ENCODE measurements around the gene CCDC169. TPM values are rescaled to one million over a fixed set of nuclear protein-coding genes. Genes with fewer than 3 reads are reported as not detected.

CCDC169 gene
- total and polyA plus RNA-seq, 2 donors (not counting 1 experiment from before 2014, with no cell fraction given) = 0.07 TPM; not detected in 1

DNA sequence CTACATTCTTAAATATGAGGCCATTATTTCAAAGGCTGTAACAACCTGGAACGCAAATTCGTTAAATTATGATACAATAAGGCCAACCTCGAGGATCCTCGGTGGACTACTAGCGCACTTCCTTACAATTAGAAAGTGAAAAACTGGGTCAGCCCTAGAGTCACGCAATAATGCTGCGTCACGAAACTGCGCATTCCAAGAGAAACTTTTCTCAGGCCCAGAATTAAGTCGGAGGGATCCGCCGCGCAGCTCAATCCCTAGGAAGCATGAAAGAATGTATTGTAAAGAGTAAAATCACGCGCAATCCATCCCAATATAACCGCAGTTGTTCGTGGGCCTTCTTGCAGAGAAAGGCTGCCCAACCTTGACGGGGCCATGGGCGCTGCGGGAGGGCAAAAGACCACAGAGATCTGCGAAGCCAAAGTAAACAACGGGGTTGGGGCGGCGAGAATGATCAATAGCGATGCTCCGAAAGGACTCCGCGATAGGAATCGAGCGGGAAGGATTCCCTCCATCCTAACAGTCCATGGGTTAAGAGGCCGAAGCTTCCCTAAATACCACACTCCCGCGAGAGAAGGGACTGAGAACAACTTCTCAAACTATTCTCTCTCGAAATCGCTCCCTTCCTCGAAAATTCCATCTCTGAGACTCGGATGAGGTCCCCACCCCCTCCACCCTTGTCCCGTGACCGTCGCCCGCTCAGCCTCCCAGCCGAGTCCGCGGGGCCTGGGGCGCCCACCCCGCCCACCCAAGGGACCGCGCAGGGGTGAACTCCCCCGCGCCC lies 48.0 kb upstream of the CCDC169 start:
- Histone ChIP-seq H4K20me1 (ENCODE audit: control insufficient read depth, insufficient read depth, low read length, poor library complexity, severe bottlenecking) (no peaks in the 10 kb centered on the region), H3K9ac (ENCODE audit: low read length) (peak overlapping the region; percentile 94), H3K27me3 (replicated peaks in 1 of 4; ENCODE audit: control extremely low read depth in 1 of 4, control insufficient read depth in 3 of 4, insufficient read depth in 4 of 4, low read length in 3 of 4) (no peaks in the 10 kb centered on the region), H3K27ac (ENCODE audit: low read length in 2 of 2) (peak overlapping the region; percentile 93 to 96), H3K79me2 (ENCODE audit: control insufficient read depth, insufficient read depth, low read length) (peaks cover 28% of the 10 kb centered on the region), H3K4me2 (replicated peaks; ENCODE audit: low read depth, low read length, poor library complexity, severe bottlenecking) (peak overlapping the region; percentile 94), H2AFZ (ENCODE audit: insufficient read depth, low read depth, low read length, poor library complexity, severe bottlenecking) (peak overlapping the region; percentile 87), H3K36me3 (replicated peaks in 1 of 2; ENCODE audit: control extremely low read depth in 1 of 2, control insufficient read depth in 1 of 2, extremely low read depth in 1 of 2, insufficient read depth in 2 of 2, low read length in 1 of 2) (no peaks in the 10 kb centered on the region), H3K4me3 (ENCODE audit: control extremely low read depth in 1 of 5, extremely low read depth in 1 of 5, insufficient read depth in 1 of 5, low read depth in 2 of 5, low read length in 4 of 5) (peak overlapping the region; percentile 64 to 98 (median 85)), H3K4me1 (ENCODE audit: control insufficient read depth in 2 of 2, insufficient read depth in 2 of 2, low read length in 2 of 2) (peaks cover 10 to 16% of the 10 kb centered on the region in 2 donors), H3K9me3 (ENCODE audit: control extremely low read depth in 1 of 3, control insufficient read depth in 2 of 3, insufficient read depth in 1 of 3, low read length in 2 of 3) (no peaks in the 10 kb centered on the region)
- WGBS (ENCODE audit: insufficient coverage) = 1% methylated on average over 38 of the region's 50 CpGs
- ATAC-seq (ENCODE audit: low read depth) (peak; percentile 12), DNase-seq (peak; percentile 78)
- TF ChIP-seq, protein P1, sequence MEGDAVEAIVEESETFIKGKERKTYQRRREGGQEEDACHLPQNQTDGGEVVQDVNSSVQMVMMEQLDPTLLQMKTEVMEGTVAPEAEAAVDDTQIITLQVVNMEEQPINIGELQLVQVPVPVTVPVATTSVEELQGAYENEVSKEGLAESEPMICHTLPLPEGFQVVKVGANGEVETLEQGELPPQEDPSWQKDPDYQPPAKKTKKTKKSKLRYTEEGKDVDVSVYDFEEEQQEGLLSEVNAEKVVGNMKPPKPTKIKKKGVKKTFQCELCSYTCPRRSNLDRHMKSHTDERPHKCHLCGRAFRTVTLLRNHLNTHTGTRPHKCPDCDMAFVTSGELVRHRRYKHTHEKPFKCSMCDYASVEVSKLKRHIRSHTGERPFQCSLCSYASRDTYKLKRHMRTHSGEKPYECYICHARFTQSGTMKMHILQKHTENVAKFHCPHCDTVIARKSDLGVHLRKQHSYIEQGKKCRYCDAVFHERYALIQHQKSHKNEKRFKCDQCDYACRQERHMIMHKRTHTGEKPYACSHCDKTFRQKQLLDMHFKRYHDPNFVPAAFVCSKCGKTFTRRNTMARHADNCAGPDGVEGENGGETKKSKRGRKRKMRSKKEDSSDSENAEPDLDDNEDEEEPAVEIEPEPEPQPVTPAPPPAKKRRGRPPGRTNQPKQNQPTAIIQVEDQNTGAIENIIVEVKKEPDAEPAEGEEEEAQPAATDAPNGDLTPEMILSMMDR (IDR thresholded peaks at IDR 0.05) = no peak
- TF ChIP-seq EZH2 (IDR thresholded peaks at IDR 0.05; ENCODE audit: borderline replicate concordance, insufficient read depth, low read depth, low read length, poor library complexity, severe bottlenecking) = no peak
- ChIA-PET CTCF (interaction anchor here (1.1 to 2.0 kb wide), 3 partner anchors 11 to 479 kb away, joined by 3 to 15 read pairs (median 3); no protein-coding TSS in a partner anchor), POLR2A (no interaction called here)
- intact Hi-C loops (cut with micrococcal nuclease) = loop anchor here (1.0 to 5.0 kb wide), 4 partner anchors 75 to 713 kb away; partner anchors contain the start of genes RFXAP and SUPT20H
- Mint-ChIP-seq H3K27ac (peak overlapping the region; percentile 96), H3K27me3 (peaks cover 14% of the 10 kb centered on the region), H3K4me3 (peak overlapping the region; percentile 95), H3K4me1 (peaks cover 24% of the 10 kb centered on the region), H3K9me3 (ENCODE audit: insufficient read depth) (no peaks in the 10 kb centered on the region)

Measured in B cell (primary cell).